Right atrium auricular region (tissue), 2 donors: ENCODE results near the gene MSX2. TPM values are rescaled to one million over a fixed set of nuclear protein-coding genes. Genes with fewer than 3 reads are reported as not detected.

Experiments used
- DNase-seq: peaks from one replicate; pipeline ENCODE4 v3.0.0-alpha.2; 2019; ENCODE audit warnings: low spot score
- H3K27ac ChIP-seq, 2 donors: fragments of 200-600 bp; sonication (generic); 1 replicate in 1 of 2; 2 replicates in 1 of 2; pipeline ENCODE4 v1.5.1; 2016 to 2019
- H3K27me3 ChIP-seq, 2 donors: fragments of 200-600 bp; sonication (generic); one replicate each; pipeline versions ENCODE4 v1.5.1 to v1.6.0; 2017 to 2019
- H3K36me3 ChIP-seq: fragments of 200-600 bp; sonication (generic); one replicate; pipeline ENCODE4 v1.5.1; 2016
- H3K4me1 ChIP-seq, 2 donors: fragments of 200-600 bp; sonication (generic); one replicate each; pipeline versions ENCODE4 v1.5.1 to v1.6.0; 2017 to 2019
- H3K4me3 ChIP-seq, 2 donors: fragments of 200-600 bp; sonication (generic); 1 replicate in 1 of 2; 2 replicates in 1 of 2; pipeline ENCODE4 v1.5.1; 2017 to 2019; ENCODE audit warnings: mild to moderate bottlenecking in 1 of 2, moderate library complexity in 1 of 2
- H3K9me3 ChIP-seq, 2 donors: fragments of 200-600 bp; sonication (generic); one replicate each; pipeline ENCODE4 v1.5.1; 2019
- CTCF ChIP-seq, 2 donors: fragments of 200-600 bp; sonication (generic); IDR thresholded peaks; one replicate each; pipeline ENCODE4 v1.5.1; 2019; ENCODE audit warnings: antibody characterized with exemption in 2 of 2
- total RNA-seq, 2 donors: library from RNA; depleted of rRNA; stranded (reverse); fragments of >200 nt; gene quantifications; one replicate each; pipeline ENCODE4 v1.1.0, GENCODE V29; 2016

MSX2 gene
- total RNA-seq, 2 donors from 2014 or later, result 2.6 to 3.4 TPM

- no peak for DNase-seq
- no peaks in the 10 kb centered on the region for H3K9me3 ChIP-seq
- no peaks in the 10 kb centered on the region for H3K27me3 ChIP-seq
Observed at GRCh38 chr5:174744896-174745295, 20.5 kb downstream of the MSX2 start.

GRCh38 chr5:174745590-174746103 lies 21.3 kb downstream of the MSX2 start:
- no peaks in the 10 kb centered on the region for H3K9me3 ChIP-seq
- no peaks in the 10 kb centered on the region for H3K27me3 ChIP-seq
- no peaks in the 10 kb centered on the region for H3K4me1 ChIP-seq
- TF ChIP-seq CTCF (IDR thresholded peaks at IDR 0.05), result no peak
- H3K4me3 ChIP-seq, result no peak overlapping the region
- no peak overlapping the region for H3K27ac ChIP-seq
- no peaks in the 10 kb centered on the region for H3K36me3 ChIP-seq
- DNase-seq, result no peak

More at GRCh38 chr5:174744896-174745295, 20.5 kb downstream of the MSX2 start:
- no peak for TF ChIP-seq CTCF (IDR thresholded peaks at IDR 0.05)
- H3K4me3 ChIP-seq, result no peak overlapping the region
- no peaks in the 10 kb centered on the region for H3K4me1 ChIP-seq
- H3K36me3 ChIP-seq, result no peaks in the 10 kb centered on the region
- H3K27ac ChIP-seq, result no peak overlapping the region

GRCh38 chr5:174750711-174751110 lies 26.3 kb downstream of the MSX2 start:
- no peaks in the 10 kb centered on the region for H3K9me3 ChIP-seq
- no peak overlapping the region for H3K27ac ChIP-seq
- H3K36me3 ChIP-seq, result no peaks in the 10 kb centered on the region
- no peak for TF ChIP-seq CTCF (IDR thresholded peaks at IDR 0.05)
- H3K4me3 ChIP-seq, result peak overlapping the region in 1 of 2 donors; percentile 41
- H3K27me3 ChIP-seq, result no peaks in the 10 kb centered on the region
- peaks cover 0 to 11% of the 10 kb centered on the region in 2 donors for H3K4me1 ChIP-seq
- no peak for DNase-seq

GRCh38 chr5:174751154-174752000 lies 27.0 kb downstream of the MSX2 start:
- no peak for DNase-seq
- no peaks in the 10 kb centered on the region for H3K9me3 ChIP-seq
- peaks cover 0 to 11% of the 10 kb centered on the region in 2 donors for H3K4me1 ChIP-seq
- H3K36me3 ChIP-seq, result no peaks in the 10 kb centered on the region
- no peak overlapping the region for H3K27ac ChIP-seq
- TF ChIP-seq CTCF (IDR thresholded peaks at IDR 0.05), result no peak
- peak overlapping the region; percentile 12 to 41 for H3K4me3 ChIP-seq
- no peaks in the 10 kb centered on the region for H3K27me3 ChIP-seq

- no peak overlapping the region for H3K4me3 ChIP-seq
- peaks cover 0 to 11% of the 10 kb centered on the region in 2 donors for H3K4me1 ChIP-seq
- TF ChIP-seq CTCF (IDR thresholded peaks at IDR 0.05), result no peak
- H3K9me3 ChIP-seq, result no peaks in the 10 kb centered on the region
- no peaks in the 10 kb centered on the region for H3K36me3 ChIP-seq
- no peak for DNase-seq
- no peaks in the 10 kb centered on the region for H3K27me3 ChIP-seq
- H3K27ac ChIP-seq, result no peak overlapping the region
Observed at GRCh38 chr5:174752121-174752520, 27.7 kb downstream of the MSX2 start.
